Endothelial cell of umbilical vein (primary cell): ENCODE measurements around the gene ATF5. TPM values are rescaled to one million over a fixed set of nuclear protein-coding genes. Genes with fewer than 3 reads are reported as not detected.

ENCODE experiments used
- BruUV-seq: library from RNA; stranded (reverse); fragments of 400-500 nt; replicated peaks from 2 replicates; lab custom pipeline; 2021; lab: Mats Ljungman, UMichigan
- CTCF ChIA-PET: fragments of 300-600, 350-600 bp; sonication (Branson Sonifier 250); formaldehyde crosslinking; loops from one replicate; lab custom pipeline; 2021; ENCODE audit warnings: antibody characterized with exemption, inconsistent platforms; lab: Charles Lee
- POLR2A ChIA-PET: fragments of 300-600, 350-600 bp; sonication (Branson Sonifier 250); formaldehyde crosslinking; loops from one replicate; lab custom pipeline; 2021; ENCODE audit warnings: antibody characterized with exemption, inconsistent platforms; lab: Charles Lee
- DNase-seq: peaks from one replicate; pipeline ENCODE4 v3.0.0-alpha.2; 2011; ENCODE audit warnings: low read depth, low spot score
- FAIRE-seq: peaks from 2 replicates; lab custom pipeline; 2011; peaks lifted over from hg19 to GRCh38; lab: Jason Lieb, UNC
- H2AFZ ChIP-seq: 2 replicates; pipeline ENCODE4 v1.6.0; 2012; ENCODE audit warnings: low read depth, low read length, control low read depth, inconsistent platforms
- H3K27ac ChIP-seq: 2 replicates; pipeline ENCODE4 v1.5.1; 2011; ENCODE audit warnings: low read depth, mild to moderate bottlenecking, control low read depth, low read length, moderate library complexity; ENCODE audit not compliant: insufficient read depth
- H3K27me3 ChIP-seq, 2 experiments: 2 replicates each; pipeline versions ENCODE4 v1.6.0 to v1.6.1; 2011; ENCODE audit warnings: low read length in 2 of 2, mixed read lengths in 1 of 2; ENCODE audit not compliant: control insufficient read depth in 2 of 2, insufficient read depth in 2 of 2
- H3K36me3 ChIP-seq, 2 experiments: 2 replicates in 1 of 2; 3 replicates in 1 of 2; pipeline ENCODE4 v1.5.1; 2011; ENCODE audit warnings: low read length in 2 of 2, mild to moderate bottlenecking in 1 of 2, moderate library complexity in 1 of 2; ENCODE audit not compliant: control insufficient read depth in 2 of 2, insufficient read depth in 2 of 2; ENCODE audit errors: extremely low read depth in 1 of 2
- H3K4me1 ChIP-seq: 3 replicates; pipeline ENCODE4 v1.5.1; 2011; ENCODE audit warnings: mild to moderate bottlenecking, low read length; ENCODE audit not compliant: control insufficient read depth, insufficient read depth; ENCODE audit errors: extremely low read depth
- H3K4me2 ChIP-seq: 2 replicates; pipeline ENCODE4 v1.6.1; 2011; ENCODE audit warnings: low read length, control low read depth, mixed read lengths; ENCODE audit not compliant: insufficient read depth
- H3K4me3 ChIP-seq, 3 experiments: fragments of 200-600 bp in 1 of 3; sonication (generic), shearing (Covaris generic) in 1 of 3; replicated peaks in 1 of 3; 2 replicates each; pipeline ENCODE4 v1.5.1; 2011 to 2016; ENCODE audit warnings: control low read depth in 3 of 3, low read length in 3 of 3, mild to moderate bottlenecking in 2 of 3, inconsistent platforms in 1 of 3, low read depth in 1 of 3, moderate library complexity in 1 of 3; ENCODE audit not compliant: insufficient read depth in 1 of 3
- H3K79me2 ChIP-seq: 2 replicates; pipeline ENCODE4 v1.6.0; 2012; ENCODE audit warnings: low read length, inconsistent platforms; ENCODE audit not compliant: control insufficient read depth, insufficient read depth
- H3K9ac ChIP-seq: replicated peaks from 2 replicates; pipeline ENCODE3; 2011; ENCODE audit warnings: low read length, control low read depth; ENCODE audit not compliant: insufficient read depth; ENCODE audit errors: extremely low read depth
- H3K9me1 ChIP-seq: replicated peaks from 3 replicates; pipeline ENCODE4 v1.6.0; 2011; ENCODE audit warnings: mild to moderate bottlenecking, low read length; ENCODE audit not compliant: control insufficient read depth, insufficient read depth; ENCODE audit errors: extremely low read depth
- H3K9me3 ChIP-seq: replicated peaks from 2 replicates; pipeline ENCODE4 v1.5.1; 2012; ENCODE audit warnings: low read length, inconsistent platforms; ENCODE audit not compliant: control insufficient read depth, insufficient read depth
- H4K20me1 ChIP-seq: replicated peaks from 2 replicates; pipeline ENCODE3; 2011; ENCODE audit warnings: mild to moderate bottlenecking, low read length; ENCODE audit not compliant: control insufficient read depth, insufficient read depth; ENCODE audit errors: extremely low read depth
- EZH2 ChIP-seq: IDR thresholded peaks from 2 replicates; pipeline ENCODE4 v1.6.1; 2012; ENCODE audit warnings: borderline replicate concordance, low read depth, mild to moderate bottlenecking, moderate library complexity, low read length, inconsistent platforms; ENCODE audit not compliant: severe bottlenecking
- FOS ChIP-seq: IDR thresholded peaks from 2 replicates; pipeline ENCODE4 v1.6.1; 2011; ENCODE audit warnings: mild to moderate bottlenecking, low read length, moderate library complexity, borderline replicate concordance; ENCODE audit not compliant: insufficient read depth
- GATA2 ChIP-seq: IDR thresholded peaks from 2 replicates; pipeline ENCODE4 v1.7.0; 2011; ENCODE audit warnings: low read depth, mild to moderate bottlenecking, moderate library complexity, mixed read lengths, low read length; ENCODE audit not compliant: insufficient read length, insufficient read depth
- JUN ChIP-seq: IDR thresholded peaks from 2 replicates; pipeline ENCODE4 v1.6.1; 2011; ENCODE audit warnings: borderline replicate concordance, low read depth; ENCODE audit not compliant: insufficient read length, insufficient read depth
- MYC ChIP-seq: IDR thresholded peaks from one replicate; pipeline ENCODE4 v1.6.1; 2011; ENCODE audit warnings: mild to moderate bottlenecking, low read depth, low read length
- POLR2A ChIP-seq: IDR thresholded peaks from 2 replicates; pipeline ENCODE4 v1.6.1; 2012; ENCODE audit warnings: low read depth, mild to moderate bottlenecking, control low read depth, low read length
- POLR2AphosphoS5 ChIP-seq: IDR thresholded peaks from 2 replicates; pipeline ENCODE4 v1.6.1; 2012; ENCODE audit warnings: low read depth, mild to moderate bottlenecking, control low read depth, low read length, moderate library complexity; ENCODE audit not compliant: insufficient read depth
- dilution Hi-C: fragments of 300-500 bp; cut with MboI; formaldehyde crosslinking; loops from one replicate; pipeline ENCODE4 v1.15.0; 2019; ENCODE audit warnings: low sequenced_read_pairs; ENCODE audit not compliant: extremely low pct_ligation_motif_present
- intact Hi-C: fragments of 100-400 bp; cut with micrococcal nuclease; formaldehyde crosslinking; loops from one replicate; pipeline ENCODE4 v1.10.0; 2022
- polyA plus RNA-seq, 4 experiments: library from polyadenylated mRNA; depleted of rRNA in 3 of 4; stranded (reverse) in 3 of 4; unstranded in 1 of 4; fragments of >200 nt; gene quantifications; 2 replicates each; pipeline versions ENCODE4 v1.2.1 to v1.2.3, GENCODE V29; 2011 to 2012; ENCODE audit warnings: missing spikeins in 1 of 4
- total RNA-seq: library from RNA; stranded (reverse); gene quantifications from 2 replicates; pipeline ENCODE4 v1.2.3, GENCODE V29; 2021
- TF ChIP-seq, protein P1 (sequence below): IDR thresholded peaks from 2 replicates; pipeline ENCODE4 v1.6.1; 2011; ENCODE audit not compliant: insufficient read depth, insufficient read length
- TF ChIP-seq, protein P2 (sequence below), 2 donors: IDR thresholded peaks; 1 replicate in 1 of 2; 2 replicates in 1 of 2; pipeline ENCODE4 v1.5.1; 2011; ENCODE audit warnings: low read length in 2 of 2, mild to moderate bottlenecking in 2 of 2, moderate library complexity in 2 of 2, control low read depth in 1 of 2, inconsistent platforms in 1 of 2, low read depth in 1 of 2; ENCODE audit not compliant: insufficient read depth in 1 of 2; ENCODE audit errors: extremely low read depth in 1 of 2

ATF5 gene
- total and polyA plus RNA-seq, 2 donors (not counting 3 experiments of a cell fraction or from before 2014, with no cell fraction given): 23.2 to 46.0 TPM

DNA sequence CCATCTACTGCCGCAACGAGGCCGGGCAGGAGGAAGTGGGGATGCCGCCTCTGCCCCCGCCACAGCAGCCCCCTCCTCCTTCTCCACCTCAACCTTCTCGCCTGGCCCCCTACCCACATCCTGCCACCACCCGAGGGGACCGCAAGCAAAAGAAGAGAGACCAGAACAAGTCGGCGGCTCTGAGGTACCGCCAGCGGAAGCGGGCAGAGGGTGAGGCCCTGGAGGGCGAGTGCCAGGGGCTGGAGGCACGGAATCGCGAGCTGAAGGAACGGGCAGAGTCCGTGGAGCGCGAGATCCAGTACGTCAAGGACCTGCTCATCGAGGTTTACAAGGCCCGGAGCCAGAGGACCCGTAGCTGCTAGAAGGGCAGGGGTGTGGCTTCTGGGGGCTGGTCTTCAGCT is 3.7 kb downstream of the ATF5 start:
- intact Hi-C loops: no loop called here
- no peaks in the 10 kb centered on the region for H3K27me3 ChIP-seq
- TF ChIP-seq POLR2AphosphoS5 (no peak), EZH2 (no peak), FOS (no peak), MYC (no peak), POLR2A (no peak), GATA2 (no peak), JUN (no peak)
- TF ChIP-seq, protein P1, sequence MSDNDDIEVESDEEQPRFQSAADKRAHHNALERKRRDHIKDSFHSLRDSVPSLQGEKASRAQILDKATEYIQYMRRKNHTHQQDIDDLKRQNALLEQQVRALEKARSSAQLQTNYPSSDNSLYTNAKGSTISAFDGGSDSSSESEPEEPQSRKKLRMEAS: no peak
- TF ChIP-seq, protein P2, sequence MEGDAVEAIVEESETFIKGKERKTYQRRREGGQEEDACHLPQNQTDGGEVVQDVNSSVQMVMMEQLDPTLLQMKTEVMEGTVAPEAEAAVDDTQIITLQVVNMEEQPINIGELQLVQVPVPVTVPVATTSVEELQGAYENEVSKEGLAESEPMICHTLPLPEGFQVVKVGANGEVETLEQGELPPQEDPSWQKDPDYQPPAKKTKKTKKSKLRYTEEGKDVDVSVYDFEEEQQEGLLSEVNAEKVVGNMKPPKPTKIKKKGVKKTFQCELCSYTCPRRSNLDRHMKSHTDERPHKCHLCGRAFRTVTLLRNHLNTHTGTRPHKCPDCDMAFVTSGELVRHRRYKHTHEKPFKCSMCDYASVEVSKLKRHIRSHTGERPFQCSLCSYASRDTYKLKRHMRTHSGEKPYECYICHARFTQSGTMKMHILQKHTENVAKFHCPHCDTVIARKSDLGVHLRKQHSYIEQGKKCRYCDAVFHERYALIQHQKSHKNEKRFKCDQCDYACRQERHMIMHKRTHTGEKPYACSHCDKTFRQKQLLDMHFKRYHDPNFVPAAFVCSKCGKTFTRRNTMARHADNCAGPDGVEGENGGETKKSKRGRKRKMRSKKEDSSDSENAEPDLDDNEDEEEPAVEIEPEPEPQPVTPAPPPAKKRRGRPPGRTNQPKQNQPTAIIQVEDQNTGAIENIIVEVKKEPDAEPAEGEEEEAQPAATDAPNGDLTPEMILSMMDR (IDR thresholded peaks at IDR 0.05; ENCODE audit: extremely low read depth in 1 of 2, insufficient read depth in 1 of 2, low read depth in 1 of 2, low read length in 2 of 2): no peak
- H3K4me2 ChIP-seq: no peak overlapping the region
- CTCF ChIA-PET: interaction anchor here (1.0 kb wide), 1 partner anchor 50 kb away, joined by 3 read pairs; no protein-coding TSS in a partner anchor
- no peak overlapping the region for H3K27ac ChIP-seq
- FAIRE-seq: no peak
- no peaks in the 10 kb centered on the region for H4K20me1 ChIP-seq
- peaks cover 4% of the 10 kb centered on the region for H3K4me1 ChIP-seq
- no peak overlapping the region for H3K4me3 ChIP-seq
- dilution Hi-C loops: no loop called here
- H3K36me3 ChIP-seq: peaks cover 0 to 3% of the 10 kb centered on the region in 2 experiments
- no peaks in the 10 kb centered on the region for H3K9me3 ChIP-seq
- BruUV-seq: no TSS peak
- H3K9ac ChIP-seq: no peak overlapping the region
- POLR2A ChIA-PET: no interaction called here
- no peak overlapping the region for H2AFZ ChIP-seq
- no peaks in the 10 kb centered on the region for H3K9me1 ChIP-seq
- H3K79me2 ChIP-seq: peaks cover 14% of the 10 kb centered on the region
- DNase-seq: no peak
